HUES64 (cell line): ENCODE data around the gene HES5.
"Not testable (repeated sequence)": the region's sequence is repeated elsewhere in the genome, so short reads cannot be mapped to it uniquely, and the experiment has no call there.

Experiments
- H3K27ac ChIP-seq: 2 replicates; pipeline ENCODE4 v1.7.0; 2013; ENCODE audit warnings: low read depth, low read length, inconsistent platforms
- H3K27me3 ChIP-seq: 2 replicates; pipeline ENCODE4 v1.6.1; 2013; ENCODE audit warnings: mild to moderate bottlenecking, low read length; ENCODE audit not compliant: insufficient read depth
- H3K36me3 ChIP-seq: 2 replicates; pipeline ENCODE4 v1.6.1; 2013; ENCODE audit warnings: mild to moderate bottlenecking, low read length; ENCODE audit not compliant: insufficient read depth
- H3K4me1 ChIP-seq: 2 replicates; pipeline ENCODE4 v1.6.1; 2013; ENCODE audit warnings: mild to moderate bottlenecking, low read length, moderate library complexity; ENCODE audit not compliant: insufficient read depth
- H3K4me3 ChIP-seq: 2 replicates; pipeline ENCODE4 v1.5.1; 2013; ENCODE audit warnings: mild to moderate bottlenecking, low read length, moderate library complexity
- H3K9ac ChIP-seq: 2 replicates; pipeline ENCODE4 v1.6.1; 2013; ENCODE audit warnings: mild to moderate bottlenecking, low read depth, low read length
- H3K9me3 ChIP-seq: 2 replicates; pipeline ENCODE4 v1.6.1; 2013; ENCODE audit warnings: low read depth, low read length; ENCODE audit not compliant: insufficient read depth
- WGBS: fragments of 150-250, 120-280 bp; methylation state at CpG from one replicate; pipeline ENCODE4 v1.1.7; 2013; ENCODE audit warnings: missing lambda C conversion rate; 5-methylcytosine and 5-hydroxymethylcytosine counted together

Gene HES5

DNA sequence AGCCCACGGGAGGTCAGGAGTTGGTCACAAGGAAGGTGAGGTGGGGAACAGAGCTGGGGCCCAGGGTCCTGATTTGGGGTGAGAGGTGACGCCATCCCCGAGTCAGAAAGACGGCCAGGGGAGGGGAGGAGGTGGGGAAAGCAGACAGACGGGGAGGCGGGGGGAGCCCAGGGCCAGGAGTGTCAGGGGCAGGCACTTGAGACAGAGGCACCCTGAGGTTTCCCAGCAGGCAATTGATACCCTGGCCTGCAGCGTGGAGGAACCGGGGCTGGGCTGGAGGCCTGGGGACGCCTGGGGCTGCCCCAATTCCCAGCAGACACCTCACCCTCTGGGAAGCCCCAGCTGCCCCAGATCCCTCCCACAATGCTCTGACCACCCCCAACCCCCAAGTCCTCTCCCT, 23.0 kb upstream of the HES5 start:
- not testable (repeated sequence) for H3K27me3 ChIP-seq, H3K9ac ChIP-seq, H3K36me3 ChIP-seq, H3K27ac ChIP-seq, H3K4me3 ChIP-seq, H3K9me3 ChIP-seq
- 78% methylated on average over 7 of the region's 9 CpGs for WGBS
- 0 out of 2 replicates have a peak, but pooled peaks cover 10% of the 10 kb centered on the region for H3K4me1 ChIP-seq

DNA sequence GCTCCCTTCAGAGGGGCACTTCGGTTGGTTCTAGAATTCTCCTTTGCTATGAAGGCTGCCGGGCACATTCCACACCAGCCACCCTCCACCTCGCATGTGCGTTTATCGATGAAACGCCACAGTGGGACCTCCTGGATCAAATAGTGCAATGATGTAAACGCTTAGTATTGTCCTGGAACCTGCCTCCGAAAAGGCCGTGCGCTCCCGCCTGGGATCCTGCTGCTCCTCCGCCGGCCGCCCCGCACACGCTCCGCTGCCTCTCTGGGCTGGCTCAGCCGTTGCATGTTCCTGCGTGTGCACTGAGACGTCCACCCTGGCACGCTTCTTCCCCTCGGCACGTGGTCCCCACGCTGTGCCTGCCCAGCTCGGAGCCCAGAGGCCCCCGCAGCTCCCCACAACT, 22.1 kb upstream of the HES5 start:
- Histone ChIP-seq H3K36me3 (no peaks in the 10 kb centered on the region), H3K9ac (no peak overlapping the region), H3K27ac (no peak overlapping the region), H3K9me3 (no peaks in the 10 kb centered on the region), H3K27me3 (no peaks in the 10 kb centered on the region), H3K4me3 (no peak overlapping the region), H3K4me1 (peaks cover 18% of the 10 kb centered on the region; the same call in 1 of the 2 replicates)
- WGBS, result 93% methylated on average over 23 of the region's 26 CpGs

DNA sequence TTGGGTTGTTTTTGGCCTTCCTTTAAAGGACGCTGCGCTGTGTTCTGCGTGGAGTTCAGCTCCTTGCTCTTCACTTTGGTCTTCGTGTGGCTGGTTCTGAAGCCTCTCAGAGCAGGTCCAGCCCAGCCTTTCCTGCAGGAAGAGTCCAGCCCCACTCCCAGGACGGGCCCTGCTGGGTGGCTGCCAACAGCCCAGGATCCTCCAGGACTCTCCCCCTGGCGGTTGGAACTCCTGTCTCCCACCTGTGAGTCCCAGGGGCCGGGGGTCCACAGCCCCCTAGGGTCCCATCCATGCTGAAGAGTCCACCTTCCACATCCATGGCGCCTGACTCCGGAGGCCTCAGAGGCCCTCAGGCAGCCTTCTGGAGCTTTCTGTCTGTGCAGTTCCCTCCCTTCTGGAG, 21.5 kb upstream of the HES5 start:
- not testable (repeated sequence) for H3K9ac ChIP-seq, H3K9me3 ChIP-seq, H3K27me3 ChIP-seq, H3K4me3 ChIP-seq, H3K36me3 ChIP-seq, H3K27ac ChIP-seq
- WGBS, result 94% methylated on average over 9 of the region's 9 CpGs
- H3K4me1 ChIP-seq, result peaks cover 16% of the 10 kb centered on the region; the same call in 1 of the 2 replicates

DNA sequence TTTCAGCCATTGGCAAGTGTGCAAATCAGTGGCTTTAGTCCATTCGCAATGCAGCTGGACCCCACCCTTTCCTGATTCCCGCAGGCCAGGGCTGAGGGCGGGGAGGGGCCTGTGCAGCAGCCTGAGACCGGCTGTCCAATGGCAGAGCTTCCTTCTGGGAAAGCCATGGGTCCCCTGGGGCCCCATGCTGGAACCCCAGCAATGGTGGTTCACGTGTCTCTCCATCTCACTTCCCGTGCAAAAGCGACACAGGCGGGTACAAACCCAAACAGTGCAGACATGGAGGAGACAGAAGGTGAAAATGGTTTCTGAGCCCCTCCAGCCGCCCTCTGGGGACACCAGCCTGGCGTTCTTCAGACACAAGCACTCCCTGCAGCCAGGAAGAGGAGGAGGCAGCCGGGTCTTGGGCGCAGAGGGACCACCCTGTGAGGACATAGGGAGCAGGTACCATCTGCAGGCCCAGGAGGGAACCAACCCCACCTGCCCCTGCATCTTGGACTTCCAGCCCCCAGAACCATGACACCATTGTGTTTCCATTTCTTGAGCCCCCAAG, 20.3 kb upstream of the HES5 start:
- H3K9me3 ChIP-seq, H3K36me3 ChIP-seq, H3K27me3 ChIP-seq, H3K9ac ChIP-seq, H3K27ac ChIP-seq, H3K4me3 ChIP-seq: not testable (repeated sequence)
- peaks cover 16% of the 10 kb centered on the region; the same call in 1 of the 2 replicates for H3K4me1 ChIP-seq
- WGBS, result 86% methylated on average over 10 of the region's 12 CpGs

DNA sequence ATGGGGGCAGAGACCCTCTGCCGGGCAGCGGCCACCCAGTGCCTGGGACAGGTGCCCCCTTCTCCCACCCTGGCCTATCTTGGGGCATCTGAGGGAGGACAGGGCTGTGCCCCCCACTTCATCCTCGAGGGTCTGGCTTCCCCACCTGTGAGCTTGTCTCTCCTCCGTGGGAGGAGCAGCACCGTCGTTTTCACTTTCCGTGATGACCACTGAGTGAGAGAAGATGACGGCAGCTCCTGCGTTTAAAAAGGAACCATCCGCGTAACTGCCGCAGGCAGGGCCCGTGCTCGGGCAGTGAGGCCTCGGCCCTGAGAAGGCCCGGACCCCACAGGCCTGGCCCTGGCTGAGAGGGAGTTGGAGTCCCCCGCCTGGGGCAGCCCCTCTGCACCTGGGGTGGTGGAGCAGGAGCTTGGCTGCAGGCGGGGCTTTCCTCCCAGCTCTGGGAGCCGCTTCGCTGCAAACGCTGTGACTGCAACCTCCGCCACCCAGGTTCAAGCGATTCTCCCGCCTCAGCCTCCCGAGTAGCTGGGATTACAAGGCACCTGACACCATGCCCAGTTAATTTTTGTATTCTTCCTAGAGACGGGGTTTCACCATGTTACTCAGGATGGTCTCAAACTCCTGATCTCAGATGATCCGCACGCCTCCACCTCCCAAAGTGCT, 19.4 kb upstream of the HES5 start:
- not testable (repeated sequence) for H3K36me3 ChIP-seq, H3K9ac ChIP-seq, H3K4me3 ChIP-seq, H3K27ac ChIP-seq, H3K27me3 ChIP-seq, H3K9me3 ChIP-seq
- H3K4me1 ChIP-seq, result peaks cover 25% of the 10 kb centered on the region; the same call in 1 of the 2 replicates
- WGBS, result 91% methylated on average over 24 of the region's 28 CpGs

DNA sequence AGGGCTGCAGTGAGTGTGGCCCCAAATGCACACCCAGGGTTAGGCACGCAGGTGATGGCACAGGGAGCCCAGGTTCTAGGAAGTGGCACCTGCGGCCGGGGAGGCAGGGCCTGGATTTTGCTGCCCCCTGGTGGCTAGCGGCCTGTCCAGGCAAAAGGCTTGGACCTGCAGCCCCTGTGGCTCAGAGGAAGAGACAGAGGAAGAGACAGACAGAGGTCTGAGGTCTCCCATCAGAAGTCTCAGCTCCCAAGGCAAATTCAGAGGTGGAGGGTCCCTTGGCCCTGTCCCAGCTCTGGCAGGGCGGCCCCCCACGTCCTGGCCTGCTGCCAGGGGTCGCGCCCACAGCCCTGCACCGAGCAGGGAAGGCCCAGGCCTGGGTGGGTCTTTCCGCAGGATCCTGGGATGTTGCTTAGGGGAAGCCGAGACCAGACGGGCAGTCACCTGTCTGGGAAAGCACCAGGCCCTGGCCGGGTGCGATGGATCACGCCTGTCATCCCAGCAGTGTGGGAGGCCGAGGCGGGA, 18.1 kb upstream of the HES5 start:
- no peaks in the 10 kb centered on the region for H3K36me3 ChIP-seq
- peaks cover 36% of the 10 kb centered on the region for H3K4me1 ChIP-seq
- WGBS, result 43% methylated on average over 17 of the region's 17 CpGs
- no peaks in the 10 kb centered on the region for H3K9me3 ChIP-seq
- H3K27ac ChIP-seq, result peak overlapping the region; percentile 12; the same call in 1 of the 2 replicates
- H3K4me3 ChIP-seq, result peak overlapping the region; percentile 66
- no peak overlapping the region for H3K9ac ChIP-seq
- peaks cover 9% of the 10 kb centered on the region; the same call in 1 of the 2 replicates for H3K27me3 ChIP-seq

DNA sequence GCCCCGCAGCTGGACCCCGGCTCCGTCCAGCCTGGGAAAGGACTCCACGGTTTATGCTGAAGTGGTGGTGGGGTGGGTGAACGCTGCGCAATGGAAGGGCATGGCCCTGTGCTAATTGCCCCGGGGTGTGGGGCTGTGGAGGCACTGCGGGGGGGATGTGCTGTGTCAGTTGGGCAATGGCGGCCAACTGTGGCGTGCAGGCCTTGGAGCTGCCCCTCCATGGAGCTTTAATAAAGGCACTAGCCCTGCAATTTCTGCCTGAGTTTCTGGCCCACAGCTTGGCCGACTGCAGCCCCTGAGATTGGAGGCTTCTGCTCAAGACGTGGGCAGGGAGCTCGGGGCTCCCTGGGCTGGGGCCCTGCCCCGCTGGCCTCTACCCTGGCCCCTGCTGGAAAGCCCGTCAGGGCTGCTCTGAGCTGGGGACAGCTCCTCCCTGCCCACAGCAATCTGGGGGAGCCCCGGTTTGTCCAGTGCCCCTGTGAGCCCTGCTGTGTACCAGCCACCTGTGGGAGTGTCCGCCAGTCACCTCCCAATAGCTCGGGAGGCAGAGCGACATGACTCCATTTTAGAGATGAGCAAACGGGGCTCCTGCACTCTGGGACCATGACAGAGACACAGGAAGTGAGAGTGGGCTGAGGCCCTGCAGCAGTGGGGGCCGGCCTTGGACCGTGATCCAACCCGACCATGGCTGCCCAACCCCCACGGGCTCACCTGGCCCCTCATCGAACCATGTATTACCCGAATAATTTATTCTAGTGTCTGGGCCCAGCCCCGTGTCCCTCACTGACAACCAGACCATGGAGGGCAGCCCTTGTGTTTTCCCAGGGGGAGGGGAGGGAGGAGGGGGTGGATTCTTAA, 17.4 kb upstream of the HES5 start:
- Histone ChIP-seq H3K9ac (peak overlapping the region; percentile 42; the same call in 1 of the 2 replicates), H3K9me3 (no peaks in the 10 kb centered on the region), H3K4me1 (peaks cover 38% of the 10 kb centered on the region), H3K27me3 (peaks cover 9% of the 10 kb centered on the region; the same call in 1 of the 2 replicates), H3K27ac (peak overlapping the region; percentile 79; the same call in 1 of the 2 replicates), H3K4me3 (peak overlapping the region; percentile 66), H3K36me3 (no peaks in the 10 kb centered on the region)
- 10% methylated on average over 27 of the region's 27 CpGs for WGBS

DNA sequence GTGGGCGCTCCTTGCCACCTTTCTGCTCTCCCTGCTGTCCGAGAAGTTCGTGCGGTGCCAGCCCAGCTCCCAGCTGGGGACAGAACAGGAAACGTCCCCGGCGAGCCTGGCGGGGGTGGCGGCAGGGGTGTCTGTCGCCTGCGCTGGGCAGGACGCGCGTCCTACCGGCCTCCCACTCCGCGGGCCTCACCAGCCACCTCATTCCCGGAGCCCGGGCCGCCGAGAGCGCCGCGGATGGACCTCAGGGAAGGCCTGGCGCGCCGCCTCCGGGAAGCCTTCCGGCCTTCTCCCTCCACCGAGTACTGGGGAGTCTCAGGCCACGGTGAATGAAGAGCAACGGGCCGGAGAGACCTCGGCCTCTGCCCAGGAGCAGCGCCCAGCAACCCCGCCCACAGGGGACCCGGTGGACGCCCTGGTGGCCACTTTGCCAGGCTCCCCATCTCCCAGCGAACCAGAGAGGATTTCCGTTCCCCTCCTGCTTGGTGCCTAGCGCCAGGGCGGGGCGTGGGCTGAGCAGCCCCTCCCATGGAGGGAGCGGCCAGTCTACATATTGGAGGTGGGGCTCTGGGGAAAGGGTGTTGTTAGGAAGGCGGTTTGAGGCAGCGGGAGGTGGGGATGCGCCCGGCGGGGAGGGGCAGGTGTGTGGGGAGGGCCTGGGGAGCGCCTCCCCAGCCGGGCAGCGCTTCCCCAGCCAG, 16.6 kb upstream of the HES5 start:
- Histone ChIP-seq H3K27ac (peak overlapping the region; percentile 79; the same call in 1 of the 2 replicates), H3K4me1 (peaks cover 38% of the 10 kb centered on the region), H3K9ac (peak overlapping the region; percentile 67), H3K4me3 (peak overlapping the region; percentile 66), H3K36me3 (no peaks in the 10 kb centered on the region), H3K27me3 (peaks cover 13% of the 10 kb centered on the region; the same call in 1 of the 2 replicates), H3K9me3 (no peaks in the 10 kb centered on the region)
- WGBS, result under 1% methylated on average over 52 of the region's 52 CpGs

DNA sequence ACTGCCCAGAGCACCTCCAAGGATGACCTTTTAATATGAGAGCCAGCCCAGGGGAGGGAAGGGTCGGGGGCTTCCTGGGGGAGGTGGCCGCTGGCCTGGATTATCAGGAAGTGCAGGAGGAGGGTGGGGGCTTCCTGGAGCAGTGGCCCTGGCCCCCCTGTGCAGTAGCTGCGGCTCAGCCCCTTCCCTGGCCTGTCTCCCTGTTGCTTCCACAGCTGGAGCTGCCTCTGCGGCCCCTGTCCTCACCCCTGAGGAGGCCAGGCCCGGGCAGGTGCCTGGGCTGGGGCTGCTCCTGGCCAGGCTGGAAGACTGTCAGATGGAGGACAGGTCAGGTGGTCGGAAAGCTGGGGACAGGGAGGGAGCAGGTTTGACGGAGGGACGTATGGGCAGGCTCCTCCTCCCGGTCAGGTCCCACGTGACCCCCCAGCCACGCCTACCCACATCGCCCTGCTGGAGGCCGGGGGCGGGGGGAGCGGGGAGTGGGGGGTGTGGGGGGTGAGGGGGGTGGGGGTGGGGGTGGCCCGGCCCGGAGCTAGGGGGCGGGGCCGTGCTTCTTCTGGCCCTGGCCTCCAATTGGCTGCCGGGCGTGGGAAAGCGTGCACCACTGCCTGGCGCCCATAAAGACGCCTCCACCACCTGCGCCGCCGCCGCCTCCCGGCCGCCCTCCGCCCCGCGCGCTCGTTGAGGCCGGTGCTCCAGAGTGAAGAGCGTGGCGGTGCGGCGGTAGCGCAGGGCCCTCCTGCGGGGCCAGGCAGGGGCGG, 15.9 kb upstream of the HES5 start:
- 2% methylated on average over 34 of the region's 43 CpGs for WGBS
- Histone ChIP-seq H3K27ac (peak overlapping the region; percentile 79; the same call in 1 of the 2 replicates), H3K4me3 (peak overlapping the region; percentile 66), H3K36me3 (no peaks in the 10 kb centered on the region), H3K9ac (peak overlapping the region; percentile 67; the same call in 1 of the 2 replicates), H3K9me3 (no peaks in the 10 kb centered on the region), H3K27me3 (peaks cover 16% of the 10 kb centered on the region; the same call in 1 of the 2 replicates), H3K4me1 (peaks cover 38% of the 10 kb centered on the region)
